Kidney (tissue), 14 donors: ENCODE data around the gene WIZ. TPM values are rescaled to one million over a fixed set of nuclear protein-coding genes. Genes with fewer than 3 reads are reported as not detected.
"Not testable (repeated sequence)": the region's sequence is repeated elsewhere in the genome, so short reads cannot be mapped to it uniquely, and the experiment has no call there.

Experiments
- DNase-seq, 5 donors: peaks; one replicate each; pipeline ENCODE4 v3.0.0-alpha.2; 2013 to 2020
- FAIRE-seq: peaks from 2 replicates; lab custom pipeline; 2012; peaks lifted over from hg19 to GRCh38; lab: Jason Lieb, UNC
- H3K27ac ChIP-seq, 2 donors: one replicate each; pipeline ENCODE4 v1.7.0; 2013; ENCODE audit warnings: low read depth in 2 of 2, low read length in 2 of 2, inconsistent platforms in 1 of 2
- H3K27me3 ChIP-seq: one replicate; pipeline ENCODE4 v1.7.1; 2013; ENCODE audit warnings: low read length, inconsistent platforms; ENCODE audit not compliant: control insufficient read depth, insufficient read depth
- H3K36me3 ChIP-seq, 3 donors: one replicate each; pipeline versions ENCODE4 v1.7.0 to v1.7.1; 2013; ENCODE audit warnings: low read length in 3 of 3, control low read depth in 1 of 3, inconsistent platforms in 1 of 3; ENCODE audit not compliant: insufficient read depth in 3 of 3, control insufficient read depth in 2 of 3
- H3K4me1 ChIP-seq, 3 donors: one replicate each; pipeline versions ENCODE4 v1.7.0 to v1.7.1; 2013; ENCODE audit warnings: low read length in 3 of 3, inconsistent platforms in 1 of 3, low read depth in 1 of 3; ENCODE audit not compliant: control insufficient read depth in 2 of 3, insufficient read depth in 2 of 3
- H3K4me3 ChIP-seq, 3 donors: one replicate each; pipeline versions ENCODE4 v1.7.0 to v1.8.1; 2013; ENCODE audit warnings: low read length in 3 of 3, control low read depth in 1 of 3, inconsistent platforms in 1 of 3
- H3K9ac ChIP-seq, 3 donors: one replicate each; pipeline versions ENCODE4 v1.7.0 to v1.7.1; 2013; ENCODE audit warnings: low read length in 3 of 3, control low read depth in 1 of 3, inconsistent platforms in 1 of 3
- H3K9me3 ChIP-seq, 3 donors: one replicate each; pipeline versions ENCODE4 v1.7.0 to v1.7.1; 2013; ENCODE audit warnings: low read length in 3 of 3, control low read depth in 1 of 3, inconsistent platforms in 1 of 3; ENCODE audit not compliant: control insufficient read depth in 2 of 3, insufficient read depth in 1 of 3
- CTCF ChIP-seq: IDR thresholded peaks from 3 replicates; pipeline ENCODE4 v1.5.1; 2012; ENCODE audit warnings: mild to moderate bottlenecking, moderate library complexity, borderline replicate concordance; ENCODE audit not compliant: insufficient read depth; ENCODE audit errors: extremely low read depth
- intact Hi-C: fragments of 100-400 bp; cut with DNase I; formaldehyde crosslinking; loops from one replicate; pipeline ENCODE4 v1.11.1; 2022
- polyA plus RNA-seq: library from polyadenylated mRNA; stranded (reverse); fragments of 350-450 nt; fragmentation: Illumina TruSeq; extraction: RNeasy Lipid Tissue Mini Kit (QIAGEN cat#74804); gene quantifications from one replicate; pipeline ENCODE4 v1.2.3, GENCODE V29; 2014; ENCODE audit warnings: low read depth, low replicate concordance; ENCODE audit not compliant: insufficient read depth
- total RNA-seq: library from RNA; stranded (reverse); fragmentation: NEBNext Ultra II Directional; extraction: Animal tissue kit (Norgen Biotek cat#: 25700); gene quantifications from one replicate; pipeline ENCODE4 v1.2.1, GENCODE V29; 2021
- donor health status: control.
- donor health status: control.
- donor health status: control.
- donor health status: control.
- donor health status: control.
- donor health status: DM: yes; HTN: yes; CAD: no.
- donor health status: Normal renal cell carcinoma (clear cell type).

Gene WIZ
- total and polyA plus RNA-seq, 2 donors from 2014 or later = 15.4 to 37.1 TPM

GRCh38 chr19:15396436-15396835, 53.3 kb downstream of the WIZ start:
- peaks cover 11 to 49% (median 36%) of the 10 kb centered on the region in 3 donors for H3K36me3 ChIP-seq
- no peak for TF ChIP-seq CTCF
- no peaks in the 10 kb centered on the region for H3K27me3 ChIP-seq
- no peaks in the 10 kb centered on the region for H3K9me3 ChIP-seq
- H3K4me1 ChIP-seq = no peaks in the 10 kb centered on the region
- no peak for DNase-seq
- H3K9ac ChIP-seq = no peak overlapping the region
- no peak overlapping the region for H3K4me3 ChIP-seq
- no peak overlapping the region for H3K27ac ChIP-seq
- FAIRE-seq = no peak
- intact Hi-C loops = no loop called here

DNA sequence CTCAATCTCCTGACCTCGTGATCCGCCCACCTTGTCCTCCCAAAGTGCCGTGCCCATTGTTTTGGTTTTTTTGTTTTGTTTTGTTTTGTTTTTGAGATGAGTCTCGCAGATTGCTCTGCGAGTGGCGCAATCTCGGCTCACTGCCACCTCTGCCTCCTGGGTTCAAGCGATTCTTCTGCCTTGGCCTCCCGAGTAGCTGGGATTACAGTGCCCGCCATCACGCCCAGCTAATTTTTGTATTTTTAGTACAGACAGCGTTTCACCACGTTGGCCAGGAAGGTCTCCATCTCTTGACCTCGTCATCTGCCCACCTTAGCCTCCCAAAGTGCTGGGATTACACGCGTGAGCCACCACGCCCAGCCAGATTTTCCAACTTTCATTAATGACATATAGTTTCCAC, 54.5 kb downstream of the WIZ start:
- H3K9ac ChIP-seq, H3K9me3 ChIP-seq, H3K4me1 ChIP-seq, DNase-seq, FAIRE-seq, H3K4me3 ChIP-seq, H3K27ac ChIP-seq, intact Hi-C loops, H3K27me3 ChIP-seq: not testable (repeated sequence)
- peaks cover 9 to 39% (median 34%) of the 10 kb centered on the region in 3 donors for H3K36me3 ChIP-seq

DNA sequence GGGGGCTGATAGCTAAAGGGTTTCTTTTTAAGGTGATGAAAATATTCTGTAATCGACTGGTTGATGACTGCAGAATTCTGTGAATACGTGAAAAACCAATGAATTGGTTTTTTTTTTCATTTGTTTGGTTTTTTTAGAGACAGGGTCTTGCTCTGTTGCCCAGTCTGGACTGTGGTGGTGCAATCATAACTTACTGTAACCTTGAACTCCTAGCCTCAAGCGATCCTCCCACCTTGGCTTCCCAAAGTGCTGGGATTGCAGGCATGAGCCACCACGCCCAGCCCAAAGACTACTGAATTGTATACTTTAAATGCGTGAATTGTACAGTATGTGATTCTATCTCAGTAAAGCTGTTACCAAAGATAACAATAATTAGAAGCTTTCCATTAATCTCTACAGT, 55.3 kb downstream of the WIZ start:
- H3K27ac ChIP-seq = no peak overlapping the region
- H3K4me3 ChIP-seq = no peak overlapping the region
- no peak overlapping the region for H3K9ac ChIP-seq
- H3K27me3 ChIP-seq = no peaks in the 10 kb centered on the region
- DNase-seq = no peak
- no peaks in the 10 kb centered on the region for H3K9me3 ChIP-seq
- peaks cover 9 to 30% (median 30%) of the 10 kb centered on the region in 3 donors for H3K36me3 ChIP-seq
- H3K4me1 ChIP-seq = no peaks in the 10 kb centered on the region
- TF ChIP-seq CTCF = no peak
- no peak for FAIRE-seq
- intact Hi-C loops = no loop called here

GRCh38 chr19:15393963-15394362, 55.8 kb downstream of the WIZ start:
- H3K36me3 ChIP-seq = peaks cover 9 to 28% (median 27%) of the 10 kb centered on the region in 3 donors
- FAIRE-seq = no peak

More at GRCh38 chr19:15393963-15394362, 55.8 kb downstream of the WIZ start:
- Histone ChIP-seq H3K9me3 (no peaks in the 10 kb centered on the region), H3K27ac (no peak overlapping the region), H3K27me3 (no peaks in the 10 kb centered on the region), H3K9ac (no peak overlapping the region), H3K4me3 (no peak overlapping the region), H3K4me1 (no peaks in the 10 kb centered on the region)
- no peak for TF ChIP-seq CTCF
- no peak for DNase-seq
- intact Hi-C loops = no loop called here
